Omental fat pad (tissue), 4 donors: Measurements from ENCODE around the gene APOD. TPM values are rescaled to one million over a fixed set of nuclear protein-coding genes. Genes with fewer than 3 reads are reported as not detected.
A peak's percentile ranks its signal among the peaks of the same experiment; 100 is the strongest.

ENCODE experiments used
- ATAC-seq: fragments of 150-250 bp; one replicate; pipeline ENCODE4 v1.9.1; 2016; ENCODE audit warnings: mild to moderate bottlenecking, moderate library complexity; ENCODE audit not compliant: low FRiP score
- DNase-seq: peaks from one replicate; pipeline ENCODE4 v3.0.0-alpha.2; 2019; ENCODE audit warnings: low spot score
- CTCF ChIP-seq, 3 donors: fragments of 450-650 bp; IDR thresholded peaks; one replicate each; pipeline ENCODE4 v1.5.1; 2016 to 2017; ENCODE audit warnings: antibody characterized with exemption in 3 of 3, mild to moderate bottlenecking in 3 of 3, moderate library complexity in 2 of 3
- small RNA-seq: library from RNA; depleted of rRNA; stranded (forward); fragments of <200 nt; gene quantifications from one replicate; pipeline ENCODE3, GENCODE V24; 2016
- total RNA-seq, 4 donors: library from RNA; depleted of rRNA; stranded (reverse); fragments of >200 nt; gene quantifications; one replicate each; pipeline ENCODE4 v1.1.0, GENCODE V29; 2016

Gene APOD
- total RNA-seq, 4 donors from 2014 or later: 340 to 1,610 (median 888) TPM

GRCh38 chr3:195531683-195532082, 52.1 kb downstream of the APOD start:
- ATAC-seq (no peak), DNase-seq (no peak)
- TF ChIP-seq CTCF (IDR thresholded peaks at IDR 0.05): no peak

DNA sequence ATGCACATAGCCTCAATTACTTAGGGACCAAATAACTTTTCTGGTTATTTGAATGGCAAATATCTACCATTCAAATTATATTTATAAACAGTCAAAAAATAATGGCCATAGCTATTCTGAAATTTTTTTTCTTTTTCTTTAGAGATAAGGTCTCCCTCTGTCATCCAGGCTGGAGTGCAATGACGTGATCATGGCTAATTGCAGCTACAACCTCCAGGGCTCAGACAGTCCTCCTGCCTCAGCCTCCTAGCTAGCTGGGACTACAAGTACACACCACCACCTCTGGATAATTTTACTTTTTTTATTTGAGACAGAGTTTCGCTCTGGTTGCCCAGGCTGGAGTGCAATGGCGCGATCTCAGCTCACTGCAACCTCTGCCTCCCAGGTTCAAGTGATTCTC, 57.2 kb downstream of the APOD start:
- ATAC-seq (no peak), DNase-seq (no peak)
- no peak for TF ChIP-seq CTCF (IDR thresholded peaks at IDR 0.05)

GRCh38 chr3:195524171-195524896, 59.4 kb downstream of the APOD start:
- TF ChIP-seq CTCF (IDR thresholded peaks at IDR 0.05): no peak
- ATAC-seq (no peak), DNase-seq (no peak)

DNA sequence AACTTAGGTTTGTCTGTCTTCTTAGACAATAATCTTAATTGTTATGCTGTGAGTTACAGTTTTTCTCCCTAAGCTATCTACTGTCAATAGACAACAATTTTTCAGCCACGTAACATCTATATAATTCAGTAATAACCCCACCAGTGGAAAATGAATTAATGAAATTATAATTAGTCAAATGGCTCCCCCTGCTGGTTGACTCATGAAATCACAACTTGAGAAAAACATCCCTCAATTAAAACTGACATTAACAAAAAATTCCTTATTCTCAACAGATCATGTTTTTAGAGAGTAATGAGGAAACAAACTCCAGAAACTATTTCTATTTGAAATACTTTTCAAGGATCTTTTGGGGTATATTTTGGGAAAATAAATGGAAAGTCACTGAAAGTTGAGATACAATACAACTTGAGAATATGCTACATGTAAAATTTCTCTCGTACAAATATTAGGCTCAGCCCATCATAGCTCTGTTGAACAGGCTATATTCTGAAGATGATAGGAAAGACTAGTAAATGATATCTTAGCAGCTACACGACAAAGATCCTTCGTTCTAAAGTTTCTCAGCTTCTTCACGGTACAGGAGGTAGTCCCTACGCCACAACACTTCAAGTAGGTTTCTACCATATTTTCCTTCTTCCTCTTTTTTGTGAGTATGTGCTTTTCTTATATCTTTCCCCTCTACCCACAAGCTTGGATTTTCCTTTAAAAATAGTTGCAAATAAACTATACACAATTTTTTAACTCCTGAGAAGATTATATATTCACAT, 61.3 kb downstream of the APOD start:
- DNase-seq: no peak

More for the DNA sequence above, 61.3 kb downstream of the APOD start:
- TF ChIP-seq CTCF (IDR thresholded peaks at IDR 0.05): peak in 2 of 3 donors; percentile 19 to 25
- no peak for ATAC-seq

Small RNAs within 50 kb of the gene (small RNA-seq; reads per million reads assigned to genes)
- gene RN7SL73P (not detected), gene RNU6ATAC24P (not detected)

Other genes starting within 250 kb of the APOD start
- 10 to 100 TPM; 41.6 to 76.1 (median 44.5) TPM for gene ACAP2, start 140.9 kb downstream of the APOD start, total RNA-seq
- gene PPP1R2, start 40.6 kb downstream of the APOD start, total RNA-seq: 10 to 100 TPM; 29.1 to 70.8 (median 40.8) TPM
- 1 to 10 TPM; 1.3 to 8.7 (median 6.2) TPM for gene MUC20, start 137.0 kb upstream of the APOD start, total RNA-seq
- under 1 TPM in 1 of 4 donors, not detected in 3; 0.09 TPM for gene MUC4, start 228.0 kb upstream of the APOD start, total RNA-seq